ENCODE measurements around the gene PRKCE. TPM values are rescaled to one million over a fixed set of nuclear protein-coding genes. Genes with fewer than 3 reads are reported as not detected.

Gene PRKCE
- total and polyA plus RNA-seq, 2 experiments from 2014 or later = 0.94 to 1.2 TPM

GRCh38 chr2:46193356-46193755, 541.9 kb downstream of the PRKCE start (continued):
- no peak for TF ChIP-seq CREB1 (CRISPR knock-in tag; IDR thresholded peaks at IDR 0.05; ENCODE audit: low read depth)
- TF ChIP-seq STAT1 (IDR thresholded peaks at IDR 0.05; ENCODE audit: unreplicated experiment) = no peak
- no peak for TF ChIP-seq JUNB (IDR thresholded peaks at IDR 0.05; ENCODE audit: unreplicated experiment)
- TF ChIP-seq EZH2phosphoT487 (IDR thresholded peaks at IDR 0.05; ENCODE audit: unreplicated experiment) = no peak
- no peak for TF ChIP-seq REST (IDR thresholded peaks at IDR 0.05; ENCODE audit: unreplicated experiment)
- no peak for TF ChIP-seq CTCF (conservative IDR thresholded peaks at IDR 0.05; ENCODE audit: low read depth in 2 of 2)
- TF ChIP-seq ETS1 (IDR thresholded peaks at IDR 0.05) = no peak
- no peak for TF ChIP-seq ZNF331 (CRISPR knock-in tag; IDR thresholded peaks at IDR 0.05; ENCODE audit: low read depth)
- no peak for TF ChIP-seq POLR2AphosphoS5 (IDR thresholded peaks at IDR 0.05; ENCODE audit: low read depth)
- no peak for TF ChIP-seq NANOG (IDR thresholded peaks at IDR 0.05; ENCODE audit: borderline replicate concordance)

GRCh38 chr2:46193855-46194254, 542.4 kb downstream of the PRKCE start:
- Mint-ChIP-seq H3K27ac (no peak overlapping the region), H3K27me3 (ENCODE audit: insufficient read depth, low read depth, poor library complexity) (peaks cover 9% of the 10 kb centered on the region), H3K9me3 (no peaks in the 10 kb centered on the region), H3K36me3 (ENCODE audit: low read depth) (no peaks in the 10 kb centered on the region), H3K4me1 (no peaks in the 10 kb centered on the region), H3K4me3 (no peak overlapping the region)
- H2AFZ ChIP-seq = no peak overlapping the region
- H3F3A ChIP-seq (replicated peaks; ENCODE audit: low read depth) = no peaks in the 10 kb centered on the region
- H3K9me2 ChIP-seq (ENCODE audit: insufficient read depth) = no peaks in the 10 kb centered on the region; the same call in 1 of the 2 replicates
- ATAC-seq (no peak), DNase-seq (ENCODE audit: low spot score) (no peak)
- H3K27ac ChIP-seq (ENCODE audit: low read depth) = no peak overlapping the region
- no peaks in the 10 kb centered on the region for H3K36me3 ChIP-seq (ENCODE audit: insufficient read depth)
- no peaks in the 10 kb centered on the region for H3K4me1 ChIP-seq (ENCODE audit: insufficient read depth)
- no peaks in the 10 kb centered on the region for H4K20me1 ChIP-seq (replicated peaks; ENCODE audit: insufficient read depth)
- no peaks in the 10 kb centered on the region for H3K27me3 ChIP-seq (ENCODE audit: insufficient read depth)
- TF ChIP-seq ZNF114 (CRISPR knock-in tag; IDR thresholded peaks at IDR 0.05) = no peak
- H3K4me2 ChIP-seq = no peak overlapping the region
- no peaks in the 10 kb centered on the region for H3K79me2 ChIP-seq (replicated peaks; ENCODE audit: insufficient read depth)
- no peak overlapping the region for H3K4me3 ChIP-seq
